Measurements from ENCODE around the gene GDAP2. TPM values are rescaled to one million over a fixed set of nuclear protein-coding genes. Genes with fewer than 3 reads are reported as not detected.

The GDAP2 gene
- total and polyA plus RNA-seq, 2 of the 4 experiments (the other 2 are of a cell fraction): 5.4 to 27.1 TPM

DNA sequence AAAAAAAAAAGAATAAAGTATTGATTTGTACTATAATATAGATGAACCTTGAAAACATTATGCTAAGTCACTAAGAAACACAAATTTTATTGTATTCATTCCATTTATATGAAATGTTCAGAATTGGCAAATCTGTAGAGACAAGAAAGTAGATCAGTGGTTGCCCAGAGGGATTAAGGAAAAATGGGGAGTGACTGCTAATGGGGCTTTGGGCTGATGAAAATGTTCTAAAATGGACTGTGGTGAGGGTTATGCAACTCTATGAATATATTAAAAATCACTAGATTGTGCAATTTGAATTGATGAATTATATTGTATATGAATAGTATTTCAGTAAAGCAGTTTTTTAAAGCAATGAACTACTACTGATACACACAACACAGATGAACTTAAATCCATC is 10.0 kb downstream of the GDAP2 start:
- no peak overlapping the region for H2BK20ac ChIP-seq (ENCODE audit: low read depth, low read length)
- H3K4me2 ChIP-seq (ENCODE audit: low read depth, low read length): no peak overlapping the region
- dilution Hi-C loops (cut with HindIII; ENCODE audit: low sequenced_read_pairs, unreplicated experiment): no loop called here
- DNase-seq (no peak), ATAC-seq (ENCODE audit: low read depth) (no peak)
- H2AK9ac ChIP-seq (replicated peaks; ENCODE audit: low read depth, low read length, poor library complexity): no peak overlapping the region
- H4K5ac ChIP-seq (ENCODE audit: low read depth, low read length): no peak overlapping the region
- no peak overlapping the region for H3K14ac ChIP-seq (replicated peaks; ENCODE audit: low read depth, low read length)
- H3K4me1 ChIP-seq (ENCODE audit: control insufficient read depth, insufficient read depth, low read length): no peaks in the 10 kb centered on the region
- intact Hi-C loops (cut with micrococcal nuclease): no loop called here
- peaks cover 7% of the 10 kb centered on the region for H3K36me3 ChIP-seq (ENCODE audit: control insufficient read depth, insufficient read depth, low read length)
- BruUV-seq (replicated peaks): no TSS peak
- ChIA-PET POLR2A (ENCODE audit: unreplicated experiment) (no interaction called here), CTCF (no interaction called here)
- H4K20me1 ChIP-seq (ENCODE audit: insufficient read depth, low read length): peaks cover 3% of the 10 kb centered on the region; the same call in 1 of the 2 replicates
- no peaks in the 10 kb centered on the region for H3K27me3 ChIP-seq (ENCODE audit: control insufficient read depth, insufficient read depth, low read length)
- H2BK5ac ChIP-seq (ENCODE audit: low read depth, low read length, poor library complexity, severe bottlenecking): no peak overlapping the region
- H2BK15ac ChIP-seq (ENCODE audit: low read depth, low read length): no peak overlapping the region
- peaks cover 4% of the 10 kb centered on the region; the same call in 1 of the 2 replicates for H3K9me1 ChIP-seq (ENCODE audit: insufficient read depth, low read length)
- H3K9ac ChIP-seq (ENCODE audit: low read depth, low read length): no peak overlapping the region
- H3K79me1 ChIP-seq (ENCODE audit: low read depth in 1 of 2, low read length in 2 of 2): peaks cover 6 to 25% of the 10 kb centered on the region in 2 experiments; a peak in 3 of 4 replicates
- no peak overlapping the region for H2BK120ac ChIP-seq (ENCODE audit: low read depth, low read length)
- H2AFZ ChIP-seq (replicated peaks; ENCODE audit: low read length, poor library complexity): no peak overlapping the region
- H4K91ac ChIP-seq (ENCODE audit: insufficient read depth, low read depth, low read length): no peak overlapping the region
- H2AK5ac ChIP-seq (ENCODE audit: low read depth, low read length): no peak overlapping the region
- no peaks in the 10 kb centered on the region for H3K9me3 ChIP-seq (ENCODE audit: control insufficient read depth, insufficient read depth, low read length)
- TF ChIP-seq CEBPB (IDR thresholded peaks at IDR 0.05; ENCODE audit: low read depth, low read length): 0 out of 2 replicates have a peak, but pooled peaks have one; percentile 22
- TF ChIP-seq, protein P1, sequence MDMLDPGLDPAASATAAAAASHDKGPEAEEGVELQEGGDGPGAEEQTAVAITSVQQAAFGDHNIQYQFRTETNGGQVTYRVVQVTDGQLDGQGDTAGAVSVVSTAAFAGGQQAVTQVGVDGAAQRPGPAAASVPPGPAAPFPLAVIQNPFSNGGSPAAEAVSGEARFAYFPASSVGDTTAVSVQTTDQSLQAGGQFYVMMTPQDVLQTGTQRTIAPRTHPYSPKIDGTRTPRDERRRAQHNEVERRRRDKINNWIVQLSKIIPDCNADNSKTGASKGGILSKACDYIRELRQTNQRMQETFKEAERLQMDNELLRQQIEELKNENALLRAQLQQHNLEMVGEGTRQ (IDR thresholded peaks at IDR 0.05; ENCODE audit: low read depth, low read length): no peak
- no peak overlapping the region for H3K27ac ChIP-seq (ENCODE audit: insufficient read depth, low read length)
- no peak overlapping the region for H3K23ac ChIP-seq (ENCODE audit: low read depth, low read length)
- in situ Hi-C loops (cut with MboI; ENCODE audit: low sequenced_read_pairs): no loop called here
- H3K4ac ChIP-seq (ENCODE audit: low read depth, low read length): no peak overlapping the region
- H3K18ac ChIP-seq (ENCODE audit: low read depth, low read length): no peak overlapping the region
- no peak overlapping the region for H3K4me3 ChIP-seq (ENCODE audit: insufficient read depth, low read depth, low read length)
- H4K8ac ChIP-seq (ENCODE audit: low read depth in 2 of 2, low read length in 2 of 2): no peak overlapping the region
- H3K56ac ChIP-seq (ENCODE audit: extremely low read depth, insufficient read depth, low read length): no peak overlapping the region
